ENCODE data around the gene ISYNA1.

Gene ISYNA1

GRCh38 chr19:18445262-18445948 is 7.5 kb upstream of the ISYNA1 start:
- H3K4me3 ChIP-seq (ENCODE audit: low read depth, low read length) = no peak overlapping the region

- H3K4me3 ChIP-seq (ENCODE audit: low read depth, low read length) = no peak overlapping the region
Observed at GRCh38 chr19:18444513-18444912, 6.6 kb upstream of the ISYNA1 start.

DNA sequence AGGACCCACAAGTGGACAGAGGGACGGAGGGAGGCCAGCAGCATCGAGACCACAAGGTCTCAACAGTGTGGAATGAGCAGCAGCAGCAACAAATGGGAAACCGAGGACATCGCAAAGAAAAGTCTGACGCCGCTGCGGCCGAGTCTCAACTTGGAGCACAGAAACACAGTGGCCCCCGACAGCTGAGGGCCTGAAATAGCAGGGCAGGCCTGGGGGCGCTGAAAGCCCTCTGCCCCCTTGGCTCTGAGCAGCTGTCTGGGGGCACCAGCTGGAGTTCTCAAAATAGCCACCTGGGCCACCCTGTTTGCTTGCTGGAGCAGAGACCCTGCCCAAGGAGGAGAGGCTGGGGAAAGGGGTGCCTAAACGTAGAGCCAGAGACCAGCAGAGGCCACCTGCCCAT is 5.9 kb upstream of the ISYNA1 start:
- no peak overlapping the region for H3K4me3 ChIP-seq (ENCODE audit: low read depth, low read length)

DNA sequence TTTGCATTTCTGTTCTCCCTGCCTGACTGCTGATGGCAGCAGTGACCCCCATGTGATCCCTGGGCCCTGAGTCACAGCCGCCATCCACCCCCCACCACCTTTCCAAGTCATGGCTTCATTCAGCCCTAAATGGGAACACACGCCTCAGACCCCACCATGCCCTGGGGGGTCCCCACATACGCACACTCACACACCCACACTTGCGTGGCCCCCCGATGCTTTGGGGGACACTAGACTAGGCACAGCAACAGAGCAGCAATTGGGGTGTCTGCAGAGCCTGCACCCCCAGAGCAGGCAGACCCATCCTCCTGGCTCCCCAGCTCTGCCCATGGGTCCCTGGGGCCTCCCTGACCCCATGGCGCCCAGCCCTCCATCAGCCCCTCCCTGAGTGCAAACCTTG is 5.5 kb upstream of the ISYNA1 start:
- H3K4me3 ChIP-seq (ENCODE audit: low read depth, low read length) = no peak overlapping the region

DNA sequence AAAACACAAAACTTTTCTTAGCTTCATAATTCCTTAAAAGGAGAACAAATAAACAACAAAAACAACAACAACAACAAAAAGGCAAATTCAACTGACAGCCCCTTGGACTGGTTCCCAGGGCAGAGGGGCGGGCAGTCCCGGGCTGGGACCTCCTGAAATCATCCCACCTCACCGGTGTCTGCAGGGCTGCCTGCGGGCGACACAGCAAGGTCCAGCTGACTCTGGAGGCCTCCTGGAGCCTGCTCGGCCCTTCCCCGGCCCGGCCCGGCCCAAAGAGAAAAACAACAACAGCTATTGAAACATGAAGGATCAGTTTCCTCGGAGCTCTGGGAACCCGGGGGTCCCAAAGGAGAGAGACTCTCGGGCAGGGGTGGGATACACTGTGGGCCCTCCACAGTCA is 5.0 kb upstream of the ISYNA1 start:
- no peak overlapping the region for H3K4me3 ChIP-seq (ENCODE audit: low read depth, low read length)

DNA sequence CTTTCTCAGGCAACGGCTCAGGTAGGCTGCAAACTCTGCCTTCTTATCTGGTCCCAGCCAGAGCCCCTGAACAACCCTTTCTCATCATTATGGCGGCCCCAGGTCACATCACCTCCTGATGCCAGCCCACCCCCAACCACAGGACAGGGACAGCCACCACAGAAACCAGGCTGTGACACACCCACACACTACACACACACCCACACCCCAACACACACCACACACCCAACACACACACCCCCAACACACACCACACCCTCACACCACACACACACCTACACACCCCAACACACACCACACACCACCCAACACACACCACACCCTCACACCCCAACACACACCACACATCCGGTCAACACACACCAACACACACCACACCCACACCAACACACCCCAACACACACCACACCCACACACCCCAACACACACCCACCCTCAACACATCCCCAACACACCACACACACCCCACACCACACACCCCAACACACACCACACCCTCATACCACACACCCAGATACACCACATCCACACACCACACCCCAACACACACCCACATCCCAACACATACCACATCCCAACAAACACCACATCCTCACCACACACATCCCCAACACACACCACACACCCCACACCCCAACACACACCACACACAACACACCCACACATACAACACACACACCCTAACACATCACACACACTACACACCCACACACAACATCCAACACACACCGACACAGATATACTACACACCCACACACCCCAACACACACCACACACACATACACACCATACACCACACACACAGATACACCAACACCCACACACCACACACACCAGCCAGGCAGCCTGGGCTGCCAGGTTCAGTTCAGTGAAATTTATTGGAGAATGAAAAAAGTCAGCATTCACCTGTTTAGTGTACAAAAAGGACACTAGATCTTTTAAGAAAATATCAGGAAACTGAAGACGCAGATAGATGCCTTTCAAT is 4.2 kb upstream of the ISYNA1 start:
- no peak overlapping the region for H3K4me3 ChIP-seq (ENCODE audit: low read depth, low read length)

- no peak overlapping the region for H3K4me3 ChIP-seq (ENCODE audit: low read depth, low read length)
Observed at GRCh38 chr19:18440936-18441803, 3.2 kb upstream of the ISYNA1 start.

DNA sequence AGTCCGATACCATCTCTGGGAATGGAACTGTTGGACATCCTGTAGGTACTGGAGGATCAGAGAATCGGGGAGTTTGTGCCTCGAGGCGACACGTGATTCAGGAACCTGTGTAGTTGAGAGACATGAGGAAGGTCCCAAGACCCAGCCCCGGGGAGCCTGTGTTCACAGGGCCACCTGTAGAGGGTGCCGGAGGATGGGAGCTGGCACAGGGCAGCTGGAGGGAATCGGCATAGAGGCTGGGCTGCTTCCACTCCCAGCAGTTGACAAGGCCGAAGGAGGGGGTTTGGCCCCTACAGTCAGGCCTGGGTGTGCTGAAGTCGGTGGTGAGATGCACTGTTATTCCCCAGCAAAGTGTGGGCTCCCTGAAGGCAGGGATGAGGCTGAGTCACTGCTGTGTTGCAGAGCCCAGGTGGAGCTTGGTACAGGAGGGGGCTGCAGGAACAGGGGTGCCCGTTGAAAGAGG is 2.5 kb upstream of the ISYNA1 start:
- H3K4me3 ChIP-seq (ENCODE audit: low read depth, low read length) = no peak overlapping the region

- no peak overlapping the region for H3K4me3 ChIP-seq (ENCODE audit: low read depth, low read length)
Observed at GRCh38 chr19:18439910-18440237, 1.9 kb upstream of the ISYNA1 start.

DNA sequence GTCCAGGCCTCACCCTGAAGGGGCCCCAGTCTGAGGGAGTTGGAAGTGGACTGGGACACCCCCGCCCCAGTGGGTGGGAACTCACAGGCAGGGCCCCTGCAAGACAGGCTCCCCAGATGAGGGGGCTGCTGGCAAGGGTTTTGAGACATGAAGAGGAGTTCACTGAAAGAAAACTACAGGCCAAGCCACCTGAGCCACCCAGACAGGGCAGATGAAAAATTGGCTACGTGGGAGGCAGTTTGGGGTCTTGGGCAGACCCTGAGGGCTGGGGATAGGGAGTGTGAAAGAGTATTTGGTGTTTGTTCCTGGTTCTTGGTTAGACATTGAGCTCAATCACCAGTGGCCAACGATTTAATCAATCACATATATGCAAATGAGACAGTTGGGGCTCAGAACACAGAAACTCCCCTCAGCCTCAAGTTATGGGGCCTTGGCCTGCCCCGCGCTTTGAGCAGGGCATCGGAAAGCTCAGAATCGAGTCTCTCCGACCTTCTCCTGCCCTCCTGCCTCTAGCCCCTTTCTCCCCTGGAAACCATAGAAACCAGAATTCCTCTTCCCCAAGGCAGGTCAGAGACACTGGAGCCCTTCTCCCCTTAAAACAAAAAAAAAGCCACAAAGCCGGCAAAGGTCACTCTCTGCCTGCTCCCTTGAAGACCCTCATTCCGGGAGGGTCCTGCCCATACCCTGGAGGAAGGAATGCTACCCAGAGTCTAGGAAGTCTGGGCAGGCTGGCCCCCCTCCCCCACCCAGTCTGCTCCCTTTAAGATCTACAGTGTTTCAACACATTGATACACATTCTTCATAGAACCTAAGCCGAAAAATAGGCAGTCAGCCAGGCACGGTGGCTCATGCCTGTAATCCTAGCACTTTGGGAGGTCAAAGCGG is 1.3 kb upstream of the ISYNA1 start:
- H3K4me3 ChIP-seq (ENCODE audit: low read depth, low read length) = no peak overlapping the region

- H3K4me3 ChIP-seq (ENCODE audit: low read depth, low read length) = no peak overlapping the region
Observed at GRCh38 chr19:18438331-18439024, 545 bp upstream of the ISYNA1 start.

DNA sequence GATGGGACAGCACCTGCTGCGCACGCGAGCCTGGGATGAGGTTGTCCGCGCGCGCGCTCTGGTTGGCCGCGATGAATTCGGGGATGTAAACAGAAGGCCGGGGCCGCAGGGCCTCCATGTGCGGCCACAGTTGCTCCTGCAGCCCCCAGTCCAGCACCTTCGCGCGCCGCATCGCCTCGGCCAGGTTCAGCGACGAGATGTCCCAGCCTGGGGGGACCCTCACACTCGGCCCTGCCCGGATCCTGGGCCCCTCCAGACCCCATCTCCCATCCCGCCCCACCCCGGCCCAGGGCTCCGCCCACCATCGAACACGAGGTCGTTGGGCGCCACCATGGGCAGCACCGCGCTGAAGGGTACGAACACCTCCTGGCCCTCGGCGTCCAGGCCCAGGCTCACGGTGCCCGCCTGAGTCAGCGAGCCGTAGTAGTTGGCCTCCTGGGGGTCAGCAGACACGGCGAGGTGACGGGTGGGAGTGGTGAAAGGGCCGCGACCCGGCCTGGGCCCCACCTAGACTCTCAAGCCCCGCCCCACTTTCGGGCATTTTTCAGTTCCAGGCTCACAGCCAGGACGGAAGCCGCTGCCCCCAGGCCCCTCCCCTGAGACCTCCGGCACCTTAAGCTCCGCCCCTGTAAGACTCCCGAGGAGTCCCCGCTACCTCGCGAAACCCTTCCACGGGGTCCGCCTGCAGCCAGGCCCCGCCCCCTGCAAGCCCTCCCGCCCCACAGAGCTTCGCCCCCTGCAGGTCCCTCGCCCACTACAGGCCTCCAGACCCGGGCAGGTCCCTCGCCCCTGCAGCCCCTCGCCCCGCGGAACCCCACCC is 1.1 kb downstream of the ISYNA1 start:
- peak overlapping the region; percentile 46 for H3K4me3 ChIP-seq (ENCODE audit: low read depth, low read length)

GRCh38 chr19:18435842-18436670 is 1.9 kb downstream of the ISYNA1 start:
- H3K4me3 ChIP-seq (ENCODE audit: low read depth, low read length) = no peak overlapping the region

- H3K4me3 ChIP-seq (ENCODE audit: low read depth, low read length) = no peak overlapping the region
Observed at GRCh38 chr19:18435178-18435841, 2.6 kb downstream of the ISYNA1 start.

- H3K4me3 ChIP-seq (ENCODE audit: low read depth, low read length) = no peak overlapping the region
Observed at GRCh38 chr19:18434411-18435175, 3.3 kb downstream of the ISYNA1 start.

DNA sequence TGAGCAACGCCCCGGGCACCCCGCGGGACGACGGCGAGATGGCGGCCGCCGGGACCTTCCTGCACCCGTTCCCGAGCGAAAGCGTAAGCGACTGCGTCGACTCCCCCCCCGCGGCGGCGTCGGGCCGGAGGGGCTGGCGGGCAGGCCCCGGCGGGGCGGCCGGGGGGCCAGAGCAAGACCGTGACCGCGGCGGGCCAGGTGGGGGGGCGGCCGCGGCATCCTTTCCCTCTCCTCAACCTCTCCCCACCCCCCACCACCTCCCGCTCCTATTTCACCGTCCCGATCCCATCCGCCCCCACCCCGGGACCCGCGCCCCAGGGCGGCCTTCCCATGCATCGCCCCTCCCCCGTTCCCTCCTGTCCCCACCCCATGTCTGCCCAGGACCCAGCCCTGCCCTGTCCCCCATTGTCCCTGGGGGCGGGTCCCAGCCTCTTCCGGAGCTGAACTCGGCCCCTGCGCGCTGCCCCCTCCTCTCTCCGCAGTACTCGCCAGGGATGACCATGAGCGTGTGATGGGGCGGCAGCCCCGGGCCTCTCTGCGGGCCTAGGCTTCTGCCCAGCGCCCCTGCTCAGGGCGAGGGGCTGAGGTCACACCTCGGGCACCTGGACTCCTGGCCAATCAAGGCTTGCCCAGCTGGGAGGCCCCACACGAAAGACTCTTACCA is 4.1 kb downstream of the ISYNA1 start:
- no peak overlapping the region for H3K4me3 ChIP-seq (ENCODE audit: low read depth, low read length)
